GM18526 (cell line): Measurements from ENCODE around the gene P2RX6.

ENCODE experiments used
- POLR2A ChIP-seq: IDR thresholded peaks from 3 replicates; pipeline ENCODE4 v1.6.1; 2011; ENCODE audit not compliant: insufficient read length; ENCODE audit errors: extremely low read depth

Gene P2RX6

DNA sequence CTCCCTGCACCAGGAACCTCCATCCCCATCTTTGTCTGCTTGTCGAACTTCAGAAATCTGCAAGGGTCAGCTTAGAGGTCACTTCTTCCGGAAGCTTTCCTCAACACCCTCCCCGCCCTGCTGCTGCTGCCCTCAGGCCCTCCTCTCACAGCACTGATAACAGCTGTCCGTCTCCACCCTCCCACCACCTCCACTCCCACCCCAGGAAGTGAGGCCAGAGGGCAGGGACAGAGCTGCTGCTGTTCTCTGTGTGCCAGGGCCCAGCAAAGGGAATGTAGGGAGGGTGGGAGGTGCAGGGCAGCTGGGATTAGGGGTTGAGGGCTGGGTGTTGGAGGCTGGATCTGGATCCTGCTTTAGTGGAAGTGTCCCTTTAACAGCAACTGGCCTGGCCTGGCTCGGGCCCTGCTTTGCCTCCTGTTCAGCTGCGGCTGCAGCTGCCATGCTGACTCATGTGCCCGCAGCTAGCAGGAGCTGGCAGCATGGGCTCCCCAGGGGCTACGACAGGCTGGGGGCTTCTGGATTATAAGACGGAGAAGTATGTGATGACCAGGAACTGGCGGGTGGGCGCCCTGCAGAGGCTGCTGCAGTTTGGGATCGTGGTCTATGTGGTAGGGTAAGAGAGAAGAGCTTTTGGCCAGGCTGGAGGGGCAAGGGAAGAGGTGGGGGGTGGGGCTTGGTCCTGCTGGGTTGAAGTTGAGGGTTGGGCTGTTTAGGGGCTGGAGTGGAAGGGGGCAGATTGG lies at the start of gene P2RX6:
Gene P2RX6, plus strand, starts transcription at position 440 of the 740 bp plus-strand sequence. Its CDS starts 10 bp downstream, at position 450.
- TF ChIP-seq POLR2A = no peak

DNA sequence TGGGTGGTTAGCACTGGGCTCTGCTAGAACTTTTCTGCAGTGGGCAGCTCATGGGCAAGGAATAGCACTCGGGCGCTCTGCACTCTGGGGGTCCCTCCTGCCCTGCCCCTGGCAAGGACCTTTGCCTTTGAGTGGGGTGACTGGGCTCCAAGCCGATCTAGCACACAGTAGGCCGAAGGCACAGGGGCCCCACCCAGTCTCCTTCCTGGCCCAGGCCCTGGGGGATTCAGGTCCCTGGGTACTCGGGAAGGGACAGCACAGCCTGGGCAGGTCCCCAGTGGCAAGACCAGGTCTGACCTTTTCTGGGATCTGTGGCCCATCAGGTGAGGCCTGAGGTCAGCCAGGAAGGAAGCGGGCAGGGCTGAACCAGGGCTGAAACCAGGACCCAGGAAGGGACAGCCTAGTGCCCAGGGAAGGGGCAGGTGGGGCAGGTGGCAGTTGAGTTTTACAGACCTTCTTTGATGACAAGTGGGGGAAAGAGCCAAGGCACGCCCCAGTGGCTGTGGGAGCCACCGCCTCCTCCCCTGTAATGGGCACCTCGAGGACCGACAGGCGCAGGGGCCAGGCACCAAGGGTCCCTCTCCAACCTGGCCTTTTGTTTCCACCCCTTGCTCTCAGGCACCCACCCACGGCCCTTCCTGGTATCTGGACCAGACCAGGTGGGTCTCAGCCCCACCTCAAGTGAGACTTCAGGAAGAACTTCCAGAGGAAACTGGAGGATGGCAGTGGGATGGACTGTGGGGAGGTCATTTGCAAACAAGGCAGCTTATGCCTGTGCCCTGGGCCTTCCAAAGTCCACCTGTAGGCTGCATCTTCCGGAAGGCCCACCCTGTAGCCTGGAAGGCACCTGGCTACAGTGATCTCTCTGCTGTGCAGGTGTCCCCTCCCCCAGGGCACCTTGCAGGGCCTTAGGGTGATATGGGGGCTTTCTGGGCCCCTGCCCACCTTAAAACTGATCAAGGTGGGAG lies 48.8 kb upstream of the P2RX6 start:
- TF ChIP-seq POLR2A = no peak

DNA sequence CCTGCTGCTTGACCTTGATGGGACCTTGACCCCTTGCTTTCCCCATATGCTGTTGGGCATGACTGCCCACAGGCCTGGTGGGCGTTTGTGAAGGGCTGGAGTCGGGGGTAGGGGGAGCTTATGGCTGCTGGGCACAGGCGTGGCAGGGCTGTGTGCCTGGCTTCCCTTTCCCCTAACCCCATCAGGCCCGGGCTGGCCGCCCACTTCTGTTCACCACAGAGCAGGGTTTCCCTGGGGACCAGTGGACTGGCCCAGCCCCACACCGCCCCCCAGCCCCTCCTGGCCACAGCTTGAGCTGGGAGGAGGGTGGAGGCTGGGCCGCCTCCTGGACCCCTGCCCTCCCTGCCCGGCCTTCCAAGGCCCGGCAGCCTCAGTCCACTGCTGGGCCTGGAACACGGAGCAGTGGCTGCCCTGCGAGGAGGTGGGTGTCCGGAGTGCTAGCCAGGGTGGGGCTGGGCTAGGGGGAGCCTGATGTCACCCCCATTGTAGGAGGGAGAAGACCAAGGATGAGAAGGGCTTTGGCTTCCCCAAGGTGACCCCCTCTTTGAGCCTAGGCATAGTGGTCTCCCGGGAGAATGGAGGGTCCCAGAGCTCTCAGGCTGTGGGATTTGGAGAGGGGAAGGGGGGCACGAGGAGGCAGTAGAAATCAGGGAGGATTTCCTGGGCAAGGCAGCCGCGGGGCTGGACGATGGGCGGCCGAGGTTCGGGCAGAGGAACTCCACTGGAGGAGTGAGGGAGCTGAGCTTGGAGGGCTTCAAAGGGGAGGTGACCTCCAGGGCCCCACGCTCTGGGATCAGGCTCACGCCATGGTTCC lies 47.9 kb upstream of the P2RX6 start, which contains the start of gene AIFM3:
Gene AIFM3, plus strand, starts transcription at position 373 of the 814 bp plus-strand sequence. CDS start 690 bp downstream, outside the sequence.
- no peak for TF ChIP-seq POLR2A

DNA sequence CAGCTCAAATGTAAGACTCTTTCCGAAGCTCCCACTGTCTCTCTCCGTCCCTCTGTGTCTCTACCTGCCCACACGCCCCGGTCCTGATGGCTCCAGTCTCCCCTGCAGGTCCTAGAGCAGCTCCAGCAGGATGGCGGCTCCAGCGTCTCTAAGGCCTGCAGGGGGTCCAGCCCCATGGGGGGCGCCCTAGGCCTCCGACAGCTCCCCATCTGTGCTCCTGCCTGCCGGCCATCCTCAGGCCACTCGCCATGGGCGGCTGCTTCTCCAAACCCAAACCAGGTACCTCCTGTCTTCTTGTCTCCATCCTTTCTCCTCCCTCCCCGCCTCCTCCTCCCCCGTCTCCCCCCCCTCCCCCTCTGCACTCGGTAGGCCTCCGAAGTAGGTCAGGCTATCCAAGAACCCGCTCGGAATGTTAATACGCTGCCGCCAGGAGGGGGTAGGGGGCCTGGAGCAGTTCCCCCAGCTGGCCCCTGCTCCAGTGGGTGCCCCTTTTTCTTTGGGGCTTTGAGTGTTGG lies 47.2 kb upstream of the P2RX6 start:
- no peak for TF ChIP-seq POLR2A

DNA sequence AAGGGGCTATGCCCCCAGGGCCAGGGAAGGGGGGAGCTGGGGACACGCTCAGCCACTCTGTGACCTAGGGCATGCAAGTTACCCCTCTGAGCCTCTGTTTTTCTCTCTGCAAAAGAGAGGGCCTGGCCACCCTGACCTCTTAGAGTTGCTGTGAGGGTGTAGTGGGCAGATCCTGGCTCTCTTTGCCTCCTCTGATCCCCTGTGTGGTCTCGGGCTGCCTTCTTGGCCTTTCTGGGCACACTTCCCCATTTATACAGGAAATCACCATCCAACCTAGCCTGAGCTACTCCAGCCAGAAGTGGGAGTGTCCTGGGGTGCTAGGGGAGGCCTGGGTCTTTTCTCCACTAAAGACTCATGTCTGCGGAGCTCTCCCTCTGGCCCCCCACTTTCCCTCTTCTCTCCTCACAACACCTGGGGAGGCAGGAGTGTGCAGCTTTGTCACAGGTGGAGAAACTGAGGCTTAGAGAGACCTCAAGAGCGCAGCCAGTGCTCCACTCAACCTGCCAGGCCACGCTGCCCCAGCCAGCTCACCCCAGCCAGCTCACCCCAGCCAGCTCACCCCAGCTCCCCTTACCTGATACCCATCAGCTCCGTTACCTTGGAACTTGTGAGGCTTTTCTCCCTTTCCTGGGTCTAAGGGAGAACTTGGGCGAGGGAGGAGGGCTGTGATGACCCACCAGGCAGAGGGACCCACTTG lies 46.5 kb upstream of the P2RX6 start:
- no peak for TF ChIP-seq POLR2A

DNA sequence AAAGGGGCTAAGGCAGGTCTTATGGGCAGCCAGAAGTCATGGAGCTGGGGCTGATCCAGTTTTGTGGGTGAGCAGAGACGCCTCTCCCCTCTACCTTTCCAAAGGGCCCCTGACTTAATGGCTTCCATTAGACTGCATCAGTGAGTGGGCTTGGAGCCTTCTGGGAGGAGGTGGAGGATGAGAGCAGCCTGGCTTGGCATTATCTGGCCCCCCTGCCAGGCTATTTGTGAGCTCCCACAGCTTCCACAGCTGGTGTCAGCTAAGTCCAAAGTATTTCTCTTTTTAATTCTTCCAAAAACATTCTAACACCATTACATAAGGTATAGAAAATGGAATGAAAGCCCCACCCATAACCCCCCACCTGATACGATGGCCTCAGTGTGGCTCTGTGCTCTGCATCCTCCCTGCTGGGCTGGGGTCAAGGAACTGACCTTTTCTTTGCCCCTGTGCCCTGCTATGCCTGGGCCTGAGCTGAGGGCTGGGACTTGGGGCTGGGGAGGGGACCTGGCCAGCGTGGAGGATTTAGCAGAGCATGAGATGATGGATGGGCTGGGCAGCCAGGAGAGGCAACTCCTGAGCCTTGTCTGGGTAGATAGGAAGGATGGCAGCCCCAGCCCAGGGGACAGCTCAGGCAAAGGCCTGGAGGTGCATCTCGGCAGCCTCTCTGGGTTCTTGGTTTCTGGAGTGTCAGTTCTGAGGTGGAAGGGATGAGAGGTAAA lies 43.9 kb upstream of the P2RX6 start:
- TF ChIP-seq POLR2A = no peak

DNA sequence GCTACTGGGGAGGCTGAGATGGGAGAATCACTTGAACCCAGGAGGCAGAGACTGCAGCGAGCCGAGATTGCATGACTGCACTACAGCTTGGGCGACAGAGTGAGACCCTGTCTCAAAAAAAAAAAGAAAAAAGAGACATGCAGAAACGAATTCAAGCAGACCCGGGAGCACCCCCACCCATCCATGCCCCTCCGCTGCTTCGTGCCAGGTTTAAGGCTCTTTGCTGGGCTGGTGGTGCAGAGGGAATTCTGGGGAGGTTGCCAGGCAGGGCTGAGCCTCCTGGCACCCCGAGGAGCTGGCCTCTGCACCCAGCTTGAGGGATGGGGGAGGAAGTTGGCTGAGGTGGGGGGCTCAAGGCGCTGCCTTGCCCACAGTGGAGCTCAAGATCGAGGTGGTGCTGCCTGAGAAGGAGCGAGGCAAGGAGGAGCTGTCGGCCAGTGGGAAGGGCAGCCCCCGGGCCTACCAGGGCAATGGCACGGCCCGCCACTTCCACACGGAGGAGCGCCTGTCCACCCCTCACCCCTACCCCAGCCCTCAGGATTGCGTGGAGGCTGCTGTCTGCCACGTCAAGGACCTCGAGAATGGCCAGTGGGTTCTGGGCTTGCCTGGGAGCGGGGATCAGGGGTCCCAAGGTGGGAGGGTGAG lies 41.9 kb upstream of the P2RX6 start:
- no peak for TF ChIP-seq POLR2A

DNA sequence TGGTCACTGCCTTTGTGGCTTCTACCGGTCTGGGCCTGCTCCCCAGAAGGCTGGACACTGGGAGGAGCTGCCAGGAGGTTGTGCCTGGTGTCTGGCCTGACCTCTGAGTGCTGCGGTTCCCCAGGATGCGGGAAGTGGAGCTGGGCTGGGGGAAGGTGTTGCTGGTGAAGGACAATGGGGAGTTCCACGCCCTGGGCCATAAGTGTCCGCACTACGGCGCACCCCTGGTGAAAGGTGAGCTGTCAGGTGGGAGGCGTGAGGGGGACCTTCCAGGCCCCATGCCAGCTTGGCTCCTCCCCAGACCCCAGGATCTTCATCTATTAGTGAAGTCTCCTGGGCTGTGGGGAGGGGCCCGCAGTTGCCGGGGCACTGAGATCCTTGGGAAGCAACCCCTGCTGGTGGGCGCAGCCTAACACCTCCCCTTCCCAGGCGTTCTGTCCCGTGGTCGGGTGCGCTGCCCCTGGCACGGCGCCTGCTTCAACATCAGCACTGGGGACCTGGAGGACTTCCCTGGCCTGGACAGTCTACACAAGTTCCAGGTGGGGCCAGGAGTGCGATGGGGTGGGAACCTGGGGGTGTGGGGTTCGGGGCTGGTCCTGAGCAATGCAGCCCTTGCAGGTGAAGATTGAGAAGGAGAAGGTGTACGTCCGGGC lies 41.2 kb upstream of the P2RX6 start:
- no peak for TF ChIP-seq POLR2A

DNA sequence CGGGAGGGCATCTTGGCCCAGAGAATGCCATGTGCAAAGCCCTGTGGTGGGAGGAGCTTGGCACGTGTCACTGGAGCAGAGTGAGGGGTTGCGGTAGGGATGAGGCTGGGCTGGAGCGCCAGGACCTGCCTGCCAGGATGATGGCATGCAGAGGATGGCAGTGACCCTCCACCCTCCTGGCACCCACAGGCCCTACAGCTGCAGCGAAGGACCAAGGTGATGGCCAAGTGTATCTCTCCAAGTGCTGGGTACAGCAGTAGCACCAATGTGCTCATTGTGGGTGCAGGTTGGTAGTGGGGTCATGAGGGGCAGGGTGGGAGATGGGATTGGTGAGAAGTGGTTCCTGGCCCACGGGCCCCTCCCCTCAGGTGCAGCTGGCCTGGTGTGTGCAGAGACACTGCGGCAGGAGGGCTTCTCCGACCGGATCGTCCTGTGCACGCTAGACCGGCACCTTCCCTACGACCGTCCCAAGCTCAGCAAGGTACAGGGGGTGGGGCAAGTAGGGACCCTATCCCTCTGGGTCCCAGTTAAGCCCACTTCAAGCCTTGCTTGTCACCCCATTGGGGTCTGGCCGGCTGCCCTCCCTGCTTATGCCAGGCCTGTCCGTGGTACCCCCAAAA lies 40.5 kb upstream of the P2RX6 start:
- TF ChIP-seq POLR2A = no peak

DNA sequence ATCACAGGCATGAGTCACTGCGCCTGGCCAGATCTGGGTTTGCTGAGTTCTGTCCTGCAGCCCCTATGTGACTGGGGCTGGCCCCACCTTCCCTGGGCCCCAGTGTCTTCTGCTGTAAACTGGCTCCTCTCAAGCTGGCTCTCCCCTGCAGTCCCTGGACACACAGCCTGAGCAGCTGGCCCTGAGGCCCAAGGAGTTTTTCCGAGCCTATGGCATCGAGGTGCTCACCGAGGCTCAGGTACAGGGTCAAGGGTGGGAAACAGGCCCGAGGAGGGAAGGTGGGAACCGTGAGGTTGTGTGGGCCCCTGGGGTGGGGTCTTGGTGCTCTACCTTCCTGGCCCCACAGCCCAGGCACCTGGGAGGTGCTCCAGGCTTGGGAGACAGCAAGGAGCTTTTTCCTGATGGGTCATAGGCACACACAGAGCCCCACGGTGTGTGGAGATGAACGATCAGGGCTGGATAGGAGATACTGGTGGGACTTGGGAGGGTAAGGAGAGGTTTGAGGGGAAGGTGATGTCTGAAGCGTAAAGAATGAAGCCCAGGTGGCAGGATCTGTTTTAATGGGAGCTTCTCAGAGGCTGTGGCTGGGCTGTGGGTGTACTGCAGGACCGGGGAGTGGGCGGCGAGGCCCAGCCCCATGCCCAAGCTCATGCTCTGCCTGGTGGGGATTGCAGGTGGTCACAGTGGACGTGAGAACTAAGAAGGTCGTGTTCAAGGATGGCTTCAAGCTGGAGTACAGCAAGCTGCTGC lies 39.2 kb upstream of the P2RX6 start:
- no peak for TF ChIP-seq POLR2A

DNA sequence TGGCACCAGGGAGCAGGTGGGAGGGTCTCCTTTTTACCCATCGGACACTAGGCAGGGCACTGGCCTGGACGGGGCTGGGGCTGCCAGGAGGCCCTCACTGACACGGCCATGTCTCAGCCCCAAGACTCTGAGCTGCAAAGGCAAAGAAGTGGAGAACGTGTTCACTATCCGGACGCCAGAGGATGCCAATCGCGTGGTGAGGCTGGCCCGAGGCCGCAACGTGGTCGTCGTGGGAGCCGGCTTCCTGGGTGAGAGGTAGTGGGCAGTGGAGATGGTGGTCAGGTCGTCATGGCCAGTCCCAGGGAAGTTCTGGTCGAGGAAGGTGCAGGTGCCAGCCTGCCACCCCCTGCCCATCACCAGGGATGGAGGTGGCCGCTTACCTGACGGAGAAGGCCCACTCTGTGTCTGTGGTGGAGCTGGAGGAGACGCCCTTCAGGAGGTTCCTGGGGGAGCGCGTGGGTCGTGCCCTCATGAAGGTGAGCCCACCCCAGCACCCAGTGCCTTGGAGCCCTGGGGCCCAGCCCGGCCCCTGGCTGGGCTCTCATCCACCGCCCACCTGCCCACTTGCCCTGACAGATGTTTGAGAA lies 38.6 kb upstream of the P2RX6 start:
- no peak for TF ChIP-seq POLR2A
